ENCODE measurements around the gene PTCSC3.

DNA sequence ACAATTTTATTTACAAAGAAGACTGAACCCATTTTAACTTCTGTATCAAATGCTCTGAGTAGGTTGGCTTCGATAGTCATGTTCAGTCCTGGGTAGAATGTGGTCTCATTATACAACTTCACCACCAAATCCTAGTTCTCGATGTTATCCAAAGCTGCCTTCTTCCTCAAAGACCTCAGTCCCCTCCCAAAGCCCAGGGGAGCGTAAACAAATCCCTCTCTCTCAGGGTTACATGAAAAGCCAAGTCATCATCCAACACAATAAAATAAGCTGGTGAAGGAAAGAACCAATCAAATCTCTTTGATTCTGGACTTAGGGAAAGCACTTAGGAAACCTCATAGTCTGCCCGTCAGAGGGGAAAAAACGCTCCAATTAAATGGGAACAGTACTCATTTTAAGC is 9.1 kb downstream of the PTCSC3 start:
- TF ChIP-seq EP300 (IDR thresholded peaks at IDR 0.05) (no peak), E2F6 (IDR thresholded peaks at IDR 0.05; ENCODE audit: borderline replicate concordance, low read depth) (no peak), REST (IDR thresholded peaks at IDR 0.05) (no peak), CTCF (IDR thresholded peaks at IDR 0.05) (no peak), KDM5A (IDR thresholded peaks at IDR 0.05) (no peak), FOSL2 (IDR thresholded peaks at IDR 0.05) (no peak), FOSL2 (CRISPR knock-in tag; IDR thresholded peaks at IDR 0.05) (no peak), SMC3 (IDR thresholded peaks at IDR 0.05) (no peak), POLR2A (IDR thresholded peaks at IDR 0.05; ENCODE audit: low read length) (no peak), CEBPB (IDR thresholded peaks at IDR 0.05) (no peak), CBX8 (IDR thresholded peaks at IDR 0.05) (no peak), RARB (CRISPR knock-in tag; IDR thresholded peaks at IDR 0.05) (no peak), CHD4 (IDR thresholded peaks at IDR 0.05; ENCODE audit: borderline replicate concordance) (no peak)
- TF ChIP-seq, protein P1, sequence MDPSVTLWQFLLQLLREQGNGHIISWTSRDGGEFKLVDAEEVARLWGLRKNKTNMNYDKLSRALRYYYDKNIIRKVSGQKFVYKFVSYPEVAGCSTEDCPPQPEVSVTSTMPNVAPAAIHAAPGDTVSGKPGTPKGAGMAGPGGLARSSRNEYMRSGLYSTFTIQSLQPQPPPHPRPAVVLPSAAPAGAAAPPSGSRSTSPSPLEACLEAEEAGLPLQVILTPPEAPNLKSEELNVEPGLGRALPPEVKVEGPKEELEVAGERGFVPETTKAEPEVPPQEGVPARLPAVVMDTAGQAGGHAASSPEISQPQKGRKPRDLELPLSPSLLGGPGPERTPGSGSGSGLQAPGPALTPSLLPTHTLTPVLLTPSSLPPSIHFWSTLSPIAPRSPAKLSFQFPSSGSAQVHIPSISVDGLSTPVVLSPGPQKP (IDR thresholded peaks at IDR 0.05; ENCODE audit: low read depth, low read length), result no peak
